Subcutaneous adipose tissue (tissue), 4 donors: ENCODE measurements around the gene LIPC. TPM values are rescaled to one million over a fixed set of nuclear protein-coding genes. Genes with fewer than 3 reads are reported as not detected.

Source experiments
- CTCF ChIP-seq: fragments of 450-650 bp; IDR thresholded peaks from one replicate; pipeline ENCODE4 v1.5.1; 2016; ENCODE audit warnings: low read depth, mild to moderate bottlenecking, control low read depth, antibody characterized with exemption, moderate library complexity
- total RNA-seq, 4 donors: library from RNA; depleted of rRNA; stranded (reverse); fragments of >200 nt; gene quantifications; one replicate each; pipeline ENCODE4 v1.1.0, GENCODE V29; 2016

Gene LIPC
- total RNA-seq, 4 donors from 2014 or later, result 0.44 to 0.51 TPM; not detected in 2

- TF ChIP-seq CTCF, result no peak
These were observed 8.5 kb downstream of the LIPC start for GRCh38 chr15:58440158-58440910.

GRCh38 chr15:58440922-58441321, 9.1 kb downstream of the LIPC start:
- TF ChIP-seq CTCF, result no peak

- TF ChIP-seq CTCF, result no peak
These were observed 9.7 kb downstream of the LIPC start for GRCh38 chr15:58441376-58442070.

GRCh38 chr15:58442122-58442521, 10.3 kb downstream of the LIPC start:
- no peak for TF ChIP-seq CTCF

GRCh38 chr15:58443308-58443707, 11.5 kb downstream of the LIPC start:
- TF ChIP-seq CTCF, result no peak

GRCh38 chr15:58444056-58444455, 12.3 kb downstream of the LIPC start:
- no peak for TF ChIP-seq CTCF

GRCh38 chr15:58444658-58445332, 13.0 kb downstream of the LIPC start:
- no peak for TF ChIP-seq CTCF
